GM18526 (cell line): Measurements from ENCODE around the gene CCHCR1.

Experiments
- POLR2A ChIP-seq: IDR thresholded peaks from 3 replicates; pipeline ENCODE4 v1.6.1; 2011; ENCODE audit not compliant: insufficient read length; ENCODE audit errors: extremely low read depth

The CCHCR1 gene

DNA sequence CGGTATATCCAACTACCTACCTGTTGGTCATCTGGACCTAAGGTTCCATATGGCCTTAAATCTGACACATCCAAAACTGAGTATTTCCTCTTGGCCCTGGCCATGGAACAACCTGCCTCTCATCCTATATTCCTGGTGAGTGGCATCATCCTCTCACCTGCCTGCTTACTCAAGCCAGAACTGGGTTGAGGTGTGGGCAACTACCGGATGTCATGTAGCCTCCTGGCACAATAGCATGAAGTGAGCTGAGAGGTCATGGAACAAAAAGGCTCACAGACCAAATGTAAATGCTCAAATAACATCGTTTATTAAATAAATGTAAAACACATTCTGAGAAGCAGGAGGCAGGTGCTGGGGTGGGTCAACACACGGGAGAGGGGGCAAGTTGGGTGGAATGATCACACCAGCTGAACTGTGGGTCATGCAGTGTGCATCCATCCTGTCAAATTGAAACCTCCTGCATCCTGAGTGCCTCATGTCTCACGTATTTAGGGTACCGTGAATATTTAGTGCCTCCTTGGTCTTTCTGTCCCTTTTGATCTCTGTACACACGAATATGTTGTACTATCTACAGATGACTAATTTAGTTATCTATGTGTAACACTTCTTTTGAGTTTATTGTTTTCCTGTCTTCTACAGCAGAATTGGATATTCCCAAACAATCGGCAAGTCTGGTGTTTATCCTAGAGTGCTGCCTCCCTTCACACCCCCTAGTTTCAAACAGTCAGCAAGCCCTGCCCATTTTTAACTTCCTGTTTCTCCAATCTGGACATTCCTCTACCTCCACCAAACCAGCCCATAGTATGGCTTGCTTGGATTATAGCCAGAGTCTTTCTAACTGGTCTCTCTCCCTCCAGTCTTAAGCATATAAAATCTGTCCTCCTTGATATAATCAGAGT is 20.8 kb upstream of the CCHCR1 start:
- TF ChIP-seq POLR2A, result no peak

DNA sequence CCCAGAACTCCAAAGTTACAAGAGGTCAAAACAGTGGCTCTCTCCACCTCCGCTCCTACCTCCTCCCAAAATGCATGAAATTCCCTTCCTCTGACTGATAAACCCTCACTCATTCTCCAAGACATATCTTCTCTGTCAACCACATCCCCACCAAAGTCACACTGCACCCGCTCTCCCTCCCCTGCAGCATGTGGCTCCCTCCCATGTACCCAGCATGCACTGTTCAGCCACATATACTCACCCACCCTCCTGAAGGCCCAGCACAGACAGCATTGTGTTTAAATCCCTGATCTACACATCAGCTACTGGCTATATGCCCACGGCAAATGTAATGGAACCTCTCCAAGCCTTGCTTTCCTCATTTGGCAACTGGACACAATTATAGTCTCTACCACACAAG is 18.4 kb upstream of the CCHCR1 start:
- no peak for TF ChIP-seq POLR2A

GRCh38 chr6:31174378-31174777 is 16.8 kb upstream of the CCHCR1 start:
- no peak for TF ChIP-seq POLR2A

DNA sequence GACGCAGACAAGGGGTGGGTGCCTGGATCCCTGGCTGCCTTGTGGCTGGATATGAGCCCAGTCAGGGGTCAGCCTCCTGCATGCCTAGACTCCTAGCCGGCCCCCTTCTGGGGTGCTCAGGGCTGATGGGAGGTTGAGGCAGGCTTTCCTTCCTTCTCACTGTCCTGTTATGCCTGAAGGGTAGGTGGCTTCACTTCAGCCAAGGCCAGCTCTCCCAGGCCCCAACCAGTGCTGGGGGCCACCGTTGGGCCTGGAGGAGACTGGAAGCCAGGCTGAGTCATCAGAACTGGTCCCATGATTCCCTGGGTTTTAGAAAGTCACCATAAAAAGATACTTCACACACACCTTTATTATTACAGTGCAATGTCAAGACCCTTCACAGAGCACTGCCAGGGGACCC is 15.8 kb upstream of the CCHCR1 start:
- TF ChIP-seq POLR2A, result no peak

GRCh38 chr6:31172973-31173384 is 15.4 kb upstream of the CCHCR1 start:
- TF ChIP-seq POLR2A, result no peak

- TF ChIP-seq POLR2A, result no peak
Observed at GRCh38 chr6:31171931-31172905, 14.6 kb upstream of the CCHCR1 start.

DNA sequence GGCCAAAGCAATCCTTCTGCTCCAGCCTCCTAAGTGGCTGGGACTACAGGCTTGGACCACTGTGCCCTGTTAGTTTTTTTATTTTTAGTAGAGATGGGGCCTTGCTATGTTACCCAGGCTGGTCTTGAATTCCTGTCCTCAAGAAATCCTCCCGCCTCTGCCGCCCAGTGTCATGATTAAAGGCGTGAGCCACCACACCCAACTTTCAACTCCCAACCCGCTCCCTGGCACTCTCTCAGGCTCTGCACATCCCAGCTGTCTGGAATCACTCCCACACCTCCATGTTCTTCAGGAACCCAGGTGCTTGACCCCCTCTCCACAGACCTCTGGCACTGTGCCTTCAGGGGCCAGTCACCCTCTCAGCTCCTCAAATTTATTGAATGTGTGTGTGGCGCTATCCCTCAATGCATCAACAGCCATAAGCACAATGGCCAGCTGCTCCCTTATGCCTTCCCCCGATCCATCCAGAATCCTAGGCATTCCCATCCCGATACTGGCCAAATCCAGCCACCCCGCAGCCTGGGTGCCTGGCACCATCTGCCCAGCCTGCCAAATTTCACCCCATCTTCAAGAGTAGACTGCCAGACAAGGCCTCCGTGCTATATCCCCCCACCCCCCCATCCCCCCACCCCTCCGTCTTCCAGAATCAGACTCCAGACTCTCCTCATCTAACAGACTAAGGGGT is 13.5 kb upstream of the CCHCR1 start:
- TF ChIP-seq POLR2A, result no peak

GRCh38 chr6:31170600-31170881 is 12.9 kb upstream of the CCHCR1 start, which contains the start of gene POU5F1:
Gene POU5F1 (minus strand): TSS chr6:31170682. CDS start chr6:31170620, 62 bp downstream.
- TF ChIP-seq POLR2A, result no peak

GRCh38 chr6:31169123-31169857 is 11.7 kb upstream of the CCHCR1 start:
- TF ChIP-seq POLR2A, result no peak

DNA sequence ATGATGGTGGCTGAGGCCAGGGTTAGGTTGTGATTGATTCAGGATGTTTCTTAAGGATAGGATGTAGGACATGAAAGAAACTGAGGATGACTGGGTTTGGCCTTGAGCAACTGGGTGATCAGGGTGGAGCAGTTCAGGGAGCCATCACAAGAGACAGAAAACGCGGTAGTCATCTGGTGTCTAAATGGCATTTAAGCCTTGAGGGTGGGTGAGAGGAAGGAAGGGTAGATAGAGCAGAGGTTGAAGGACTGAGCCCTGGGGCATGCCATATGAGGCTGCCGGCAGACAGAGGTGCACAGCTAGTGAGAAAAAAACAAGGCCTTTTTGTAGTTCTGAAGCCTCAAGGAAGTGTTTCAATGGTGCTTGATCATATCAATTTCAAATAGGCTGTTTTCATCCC is 11.0 kb upstream of the CCHCR1 start:
- no peak for TF ChIP-seq POLR2A

DNA sequence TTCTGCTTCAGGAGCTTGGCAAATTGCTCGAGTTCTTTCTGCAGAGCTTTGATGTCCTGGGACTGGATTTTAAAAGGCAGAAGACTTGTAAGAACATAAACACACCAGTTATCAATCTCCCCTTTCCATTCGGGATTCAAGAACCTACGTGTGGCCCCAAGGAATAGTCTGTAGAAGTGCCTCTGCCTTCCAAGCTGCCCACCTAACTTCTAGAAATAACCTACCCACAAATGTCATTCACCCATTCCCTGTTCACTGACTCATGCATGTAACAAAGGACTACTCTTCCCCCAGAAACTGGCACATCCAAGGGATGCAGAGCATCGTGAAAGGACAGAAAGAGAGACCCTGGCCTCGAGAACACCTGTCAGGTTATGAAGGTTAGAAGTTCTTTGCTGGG is 8.4 kb upstream of the CCHCR1 start:
- TF ChIP-seq POLR2A, result no peak

DNA sequence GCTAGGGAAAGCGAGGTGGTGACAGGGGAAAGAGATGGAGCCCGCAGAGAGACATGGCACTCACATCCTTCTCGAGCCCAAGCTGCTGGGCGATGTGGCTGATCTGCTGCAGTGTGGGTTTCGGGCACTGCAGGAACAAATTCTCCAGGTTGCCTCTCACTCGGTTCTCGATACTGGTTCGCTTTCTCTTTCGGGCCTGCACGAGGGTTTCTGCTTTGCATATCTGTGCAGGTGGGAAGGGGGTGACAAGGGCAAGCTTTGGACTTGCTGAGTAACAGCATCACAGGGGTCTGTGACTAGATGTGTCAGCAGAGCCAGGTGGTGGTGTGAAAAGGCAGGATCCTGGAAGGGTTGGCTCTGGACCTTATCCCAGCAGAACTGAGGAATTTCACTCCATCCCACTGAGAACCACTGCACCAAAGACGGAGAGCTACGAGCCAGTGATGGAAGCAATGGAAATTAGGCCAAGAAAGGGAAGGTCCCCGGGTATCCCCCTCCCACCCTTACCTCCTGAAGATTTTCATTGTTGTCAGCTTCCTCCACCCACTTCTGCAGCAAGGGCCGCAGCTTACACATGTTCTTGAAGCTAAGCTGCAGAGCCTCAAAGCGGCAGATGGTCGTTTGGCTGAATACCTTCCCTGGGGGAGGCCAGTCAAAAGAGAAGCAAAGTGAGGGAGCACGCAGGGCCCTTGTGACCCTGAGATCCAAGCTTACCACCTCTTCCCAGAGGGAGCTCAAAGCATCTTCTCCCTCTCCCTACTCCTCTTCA is 7.6 kb upstream of the CCHCR1 start:
- TF ChIP-seq POLR2A, result peak; percentile 74

DNA sequence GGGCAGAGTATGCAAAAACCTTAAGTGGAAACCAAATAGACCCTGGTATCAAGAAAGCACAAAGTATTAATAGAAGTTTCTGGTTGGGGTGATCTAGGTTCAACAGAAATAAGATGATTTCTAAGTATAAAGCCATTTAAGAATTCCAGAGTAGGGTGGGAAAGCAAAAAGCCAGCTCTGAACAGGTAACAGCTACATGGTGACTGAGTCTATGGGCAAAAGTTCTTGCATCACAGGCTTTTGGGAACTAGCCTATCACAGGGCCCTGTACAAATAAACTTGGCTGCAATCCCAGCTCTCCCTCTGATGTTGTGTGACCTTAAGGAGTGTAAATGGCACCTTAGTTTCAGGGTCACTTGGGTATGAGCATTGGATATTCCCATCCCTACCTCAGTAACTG is 6.3 kb upstream of the CCHCR1 start:
- TF ChIP-seq POLR2A, result no peak

DNA sequence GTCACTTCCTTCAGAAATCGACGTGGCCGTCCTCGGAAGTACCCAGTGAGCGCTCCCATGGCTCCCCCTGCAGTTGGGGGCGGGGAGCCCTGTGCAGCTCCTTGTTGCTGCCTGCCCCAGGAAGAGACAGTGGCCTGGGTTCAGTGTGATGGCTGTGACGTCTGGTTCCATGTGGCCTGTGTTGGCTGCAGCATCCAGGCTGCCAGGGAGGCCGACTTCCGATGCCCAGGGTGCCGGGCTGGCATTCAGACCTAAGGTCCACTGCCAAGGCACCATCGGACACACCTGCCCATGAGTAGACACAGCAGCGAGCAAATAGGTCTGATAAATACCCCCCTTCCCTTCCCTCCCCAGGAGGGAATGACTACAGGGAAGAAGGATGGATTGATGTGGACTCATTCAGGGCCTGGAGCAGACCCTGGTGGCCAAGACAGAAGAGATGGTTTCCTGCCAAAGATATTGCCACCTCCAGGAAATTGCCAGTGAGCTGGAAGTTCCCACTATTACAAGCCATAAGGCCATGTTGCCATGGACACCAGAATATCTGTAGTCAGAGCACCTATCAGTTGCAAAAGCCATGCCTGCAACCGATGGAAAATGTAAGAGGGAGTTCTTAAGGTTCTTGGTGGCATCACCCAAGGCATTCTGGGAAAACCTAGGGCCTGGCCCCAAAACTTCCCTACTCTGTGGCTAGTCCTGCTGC is 5.0 kb upstream of the CCHCR1 start:
- TF ChIP-seq POLR2A, result no peak
